GOT3 (cell line): ENCODE measurements around the gene MPPED2.

Source experiments
- DNase-seq: peaks from one replicate; lab custom pipeline; 2025; ENCODE audit warnings: mixed read lengths; lab: John Stamatoyannopoulos, UW

MPPED2 gene, protein sequence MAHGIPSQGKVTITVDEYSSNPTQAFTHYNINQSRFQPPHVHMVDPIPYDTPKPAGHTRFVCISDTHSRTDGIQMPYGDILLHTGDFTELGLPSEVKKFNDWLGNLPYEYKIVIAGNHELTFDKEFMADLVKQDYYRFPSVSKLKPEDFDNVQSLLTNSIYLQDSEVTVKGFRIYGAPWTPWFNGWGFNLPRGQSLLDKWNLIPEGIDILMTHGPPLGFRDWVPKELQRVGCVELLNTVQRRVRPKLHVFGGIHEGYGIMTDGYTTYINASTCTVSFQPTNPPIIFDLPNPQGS

DNA sequence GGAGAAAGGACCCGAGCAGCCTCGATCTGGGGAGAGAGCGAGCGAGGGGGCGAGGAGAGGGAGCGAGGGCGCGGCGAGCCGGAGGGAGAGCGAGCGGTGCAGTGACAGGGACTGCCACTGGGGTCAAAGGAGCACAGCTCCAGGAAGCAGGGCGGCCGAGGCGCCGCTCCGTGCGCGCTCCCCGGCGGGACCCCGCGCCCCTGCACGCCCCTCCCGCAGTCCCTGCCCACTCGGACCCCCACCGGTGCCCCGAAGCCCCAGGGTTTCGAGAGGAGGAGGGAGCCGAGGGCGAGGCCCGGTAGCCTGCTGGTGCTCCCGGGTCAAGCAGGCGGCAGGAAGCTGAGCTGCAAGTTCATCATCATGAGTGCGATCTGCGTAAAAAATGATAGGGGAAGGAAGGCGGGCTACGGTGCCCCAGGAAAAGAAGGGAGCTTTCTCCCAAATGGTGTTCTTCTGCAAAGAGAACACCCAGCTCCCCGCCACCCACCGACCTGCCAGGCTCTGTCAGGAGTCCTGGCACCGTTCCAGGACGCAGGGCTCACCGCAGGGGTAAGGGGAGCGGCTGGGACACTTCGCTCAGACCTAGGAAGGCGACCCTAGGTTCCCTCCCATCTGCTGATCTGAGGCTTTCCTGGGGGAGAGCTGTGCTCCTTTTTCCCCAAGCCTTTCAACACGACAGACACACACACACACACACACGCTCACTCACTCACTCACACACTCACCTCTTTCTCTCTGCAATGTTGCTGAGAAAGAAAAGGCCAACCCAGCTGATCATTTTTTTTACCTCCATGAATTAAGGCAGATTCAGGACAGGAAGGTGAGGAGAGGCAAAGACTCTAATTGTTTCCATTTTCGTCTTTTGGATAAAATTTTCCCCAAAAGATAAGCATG, at the start of gene MPPED2:
Gene MPPED2 (minus strand): TSS at position 103 of the 894 bp plus-strand sequence. CDS start 5,980 bp downstream, outside the sequence.
- DNase-seq, result no peak

DNA sequence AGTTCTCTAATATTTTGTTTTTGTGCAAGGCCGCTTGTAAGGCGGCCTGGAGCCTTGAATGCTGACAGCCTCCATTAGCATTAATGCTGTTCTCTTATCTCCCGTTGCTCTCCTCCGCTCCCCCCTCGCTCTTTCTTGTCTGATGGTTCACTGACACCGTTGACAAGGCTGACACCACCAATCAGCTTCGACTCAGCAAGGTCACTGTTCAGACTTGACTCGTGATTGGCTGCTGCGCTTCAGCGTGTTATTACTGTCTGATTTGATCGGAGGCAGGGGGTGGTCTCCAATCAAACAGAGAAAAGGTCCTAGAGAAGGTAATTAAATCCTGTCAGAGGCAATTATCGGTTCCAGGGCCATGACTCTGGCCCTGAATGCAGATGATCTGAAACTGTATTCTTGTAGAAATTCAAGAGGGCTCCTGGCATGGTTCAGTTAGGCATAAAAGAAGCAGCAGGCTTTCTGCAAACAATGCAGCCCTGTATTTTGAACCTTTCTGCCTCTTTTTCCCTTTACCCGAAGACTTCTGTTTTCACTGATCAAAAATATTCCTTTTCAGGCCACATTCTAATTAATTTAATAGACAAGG, 49.3 kb upstream of the MPPED2 start:
- no peak for DNase-seq

GRCh38 chr11:30631148-30631547, 45.0 kb upstream of the MPPED2 start:
- DNase-seq, result no peak

GRCh38 chr11:30619767-30620166, 33.6 kb upstream of the MPPED2 start:
- DNase-seq, result no peak

DNA sequence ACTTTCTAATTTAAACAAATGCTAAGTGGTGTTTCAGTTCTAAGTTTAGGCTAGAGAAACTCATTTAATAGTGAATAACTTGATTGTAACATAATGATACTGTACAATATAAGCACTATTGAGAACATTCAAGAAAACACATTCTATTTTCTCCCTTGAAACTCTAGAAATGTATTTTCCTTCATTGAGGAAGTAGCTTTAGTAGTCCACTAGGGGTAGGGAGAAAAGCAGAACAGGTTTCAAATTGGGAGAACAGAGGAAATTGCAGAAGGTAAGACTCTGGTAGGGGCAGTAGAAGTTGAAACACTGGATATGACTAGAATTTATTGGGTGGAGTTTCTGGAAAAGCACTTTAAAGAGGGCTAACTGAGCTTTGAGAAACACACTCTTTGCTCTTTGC, 31.6 kb upstream of the MPPED2 start:
- no peak for DNase-seq

- DNase-seq, result no peak
Observed at GRCh38 chr11:30610628-30611027, 24.5 kb upstream of the MPPED2 start.

DNA sequence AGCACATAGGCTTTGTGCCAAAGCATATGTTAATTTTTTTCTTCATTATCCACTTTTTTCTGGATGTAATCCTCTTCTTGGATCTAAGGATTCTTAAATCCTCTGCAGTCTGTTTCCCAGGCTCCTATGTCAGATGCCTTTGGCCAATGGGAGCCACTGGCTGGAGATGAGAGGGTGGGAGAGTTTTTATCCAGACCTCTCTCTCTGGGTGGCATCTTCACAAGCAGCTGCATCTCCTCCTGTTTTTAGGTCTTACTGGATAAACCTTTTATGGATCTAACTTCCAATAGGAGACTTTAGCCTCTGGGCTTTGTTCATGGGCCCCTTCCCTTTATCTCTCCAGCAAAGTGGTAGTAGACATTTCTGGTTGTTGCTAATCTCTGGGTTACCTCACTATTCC, 22.4 kb upstream of the MPPED2 start:
- DNase-seq, result no peak

- DNase-seq, result no peak
Observed at GRCh38 chr11:30605036-30605605, 19.0 kb upstream of the MPPED2 start.

GRCh38 chr11:30603357-30603756, 17.2 kb upstream of the MPPED2 start:
- DNase-seq, result no peak

DNA sequence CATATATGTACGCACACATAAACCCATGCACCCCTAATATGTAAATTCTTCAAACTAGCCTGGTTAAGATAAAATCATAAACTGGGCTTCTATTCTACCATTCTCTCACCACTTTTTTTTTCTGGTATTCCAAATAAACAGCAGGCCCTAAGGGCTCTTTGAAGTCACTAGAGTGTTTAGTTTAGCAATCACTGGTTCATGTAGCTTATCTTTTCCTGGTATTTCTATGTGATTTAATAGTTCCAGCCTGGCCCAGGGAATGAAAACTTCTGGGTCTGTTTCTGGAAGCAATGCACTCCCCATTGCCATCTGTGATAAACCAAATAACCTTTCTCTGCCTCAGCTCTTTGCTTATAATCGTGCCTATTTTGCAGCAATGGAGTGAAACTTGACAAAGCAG, 10.7 kb upstream of the MPPED2 start:
- no peak for DNase-seq

DNA sequence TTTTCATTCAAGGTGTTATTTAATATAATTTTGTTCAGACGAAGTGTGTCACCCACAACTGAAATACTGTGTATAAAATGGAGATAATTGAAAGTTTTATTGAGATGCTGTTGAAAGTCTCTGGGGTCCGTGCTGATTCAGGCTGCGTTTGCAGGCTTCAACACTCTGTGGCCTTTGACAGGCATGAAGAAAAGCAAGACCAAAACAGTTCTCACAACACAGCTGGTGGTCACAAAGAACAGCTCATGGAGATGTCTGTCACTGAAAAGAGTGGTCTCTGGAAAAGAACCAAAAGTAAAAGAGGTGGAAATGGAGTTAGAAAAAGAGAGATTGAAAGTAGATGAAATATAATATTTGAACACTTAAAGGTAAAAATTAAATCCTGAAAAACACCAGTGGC, 9.8 kb upstream of the MPPED2 start:
- DNase-seq, result no peak

DNA sequence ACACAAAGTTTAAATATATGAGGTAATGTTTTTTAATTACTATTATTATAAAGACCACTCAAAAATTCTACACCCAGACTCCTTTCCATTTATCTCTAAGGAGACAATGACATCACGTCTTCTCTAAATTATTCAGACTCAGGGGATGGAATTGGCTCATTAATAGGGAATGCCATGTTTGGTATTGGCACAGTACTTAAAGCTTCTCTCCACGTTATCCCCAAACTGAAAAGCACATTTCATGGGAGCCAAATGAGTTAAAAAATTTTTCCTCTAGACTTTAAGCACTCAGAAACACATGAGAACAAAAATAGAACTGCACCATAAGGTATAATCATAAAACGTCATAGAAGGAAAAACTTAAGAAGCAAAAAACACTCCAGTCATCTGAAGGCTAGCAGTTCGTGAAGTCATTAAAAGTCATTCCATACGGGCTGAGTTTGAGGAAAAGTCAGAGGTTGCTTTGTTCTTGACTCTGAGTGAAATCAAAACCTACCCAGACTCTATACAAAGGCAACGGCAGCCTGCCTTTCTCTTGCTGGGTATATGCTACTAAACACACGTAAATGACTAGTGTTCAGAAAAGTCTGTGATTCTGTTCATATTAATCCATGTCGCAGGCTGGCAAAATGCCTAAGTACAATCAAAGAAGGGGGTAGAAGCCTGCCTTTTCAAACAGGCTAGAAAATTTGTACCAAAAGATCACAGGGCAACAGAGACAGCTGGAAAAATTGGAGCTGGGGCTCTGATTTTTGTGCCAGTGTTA, 8.7 kb upstream of the MPPED2 start:
- DNase-seq, result no peak

GRCh38 chr11:30587269-30587812, 1.2 kb upstream of the MPPED2 start:
- DNase-seq, result no peak

GRCh38 chr11:30585892-30586250, 282 bp downstream of the MPPED2 start:
- no peak for DNase-seq

- no peak for DNase-seq
Observed at GRCh38 chr11:30585125-30585891, 845 bp downstream of the MPPED2 start.

DNA sequence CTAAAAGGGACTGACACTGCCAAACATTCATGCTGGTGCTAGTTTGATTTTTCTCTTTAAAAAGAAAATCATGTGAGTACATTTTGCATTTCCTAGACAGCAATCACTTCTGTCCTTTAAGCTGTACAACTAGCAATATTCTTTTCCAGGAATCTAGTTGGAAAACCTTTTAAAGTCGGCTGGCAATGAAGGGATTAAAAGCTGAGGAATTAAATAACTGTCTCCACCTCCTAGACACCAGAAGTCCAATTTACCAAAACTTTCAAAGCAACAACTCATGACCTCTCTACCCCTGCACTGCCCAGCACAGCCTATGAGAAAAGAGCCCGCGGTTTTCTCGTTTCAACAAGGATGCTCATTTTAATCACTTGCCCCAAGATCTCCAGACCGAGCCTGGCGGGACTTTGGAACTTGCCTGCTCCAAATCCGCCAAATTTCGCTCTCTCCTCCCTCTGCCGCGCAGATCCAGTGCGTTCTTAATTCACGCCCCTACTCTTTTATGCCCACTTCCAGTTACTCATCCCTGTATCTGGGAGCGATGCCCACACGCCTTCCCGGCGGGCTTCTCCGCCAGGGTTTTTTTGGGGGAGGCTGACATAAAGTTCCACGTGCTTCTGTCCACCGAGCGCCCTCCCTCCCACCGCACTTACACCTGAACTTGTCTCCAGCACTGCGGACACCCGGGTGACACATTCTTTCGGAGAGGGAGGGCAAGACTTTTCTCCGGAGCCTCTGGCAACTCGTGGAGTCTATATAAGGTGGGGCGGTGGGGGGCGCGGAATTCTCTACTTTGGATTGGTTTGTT, 2.5 kb downstream of the MPPED2 start:
- no peak for DNase-seq

DNA sequence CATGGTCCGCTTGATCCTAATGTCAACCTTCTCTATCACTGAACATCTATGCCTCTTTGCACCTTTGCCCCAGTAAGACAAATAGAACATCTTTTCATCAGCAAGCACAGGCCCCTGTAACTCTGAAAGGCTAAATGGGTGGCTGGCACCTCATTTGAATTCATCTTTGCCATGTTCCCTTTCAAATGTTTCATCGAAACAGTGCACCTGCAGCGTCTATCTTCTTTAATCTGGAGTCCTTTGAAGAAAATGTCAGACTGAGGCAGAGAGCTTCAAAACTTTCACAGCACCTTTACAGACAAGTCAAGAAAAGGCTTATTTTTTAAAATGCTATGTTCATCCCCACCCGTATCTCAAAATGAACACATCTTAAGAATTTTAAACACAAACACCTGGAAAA, 3.4 kb downstream of the MPPED2 start:
- DNase-seq, result no peak

- no peak for DNase-seq
Observed at GRCh38 chr11:30581675-30582074, 4.5 kb downstream of the MPPED2 start.

DNA sequence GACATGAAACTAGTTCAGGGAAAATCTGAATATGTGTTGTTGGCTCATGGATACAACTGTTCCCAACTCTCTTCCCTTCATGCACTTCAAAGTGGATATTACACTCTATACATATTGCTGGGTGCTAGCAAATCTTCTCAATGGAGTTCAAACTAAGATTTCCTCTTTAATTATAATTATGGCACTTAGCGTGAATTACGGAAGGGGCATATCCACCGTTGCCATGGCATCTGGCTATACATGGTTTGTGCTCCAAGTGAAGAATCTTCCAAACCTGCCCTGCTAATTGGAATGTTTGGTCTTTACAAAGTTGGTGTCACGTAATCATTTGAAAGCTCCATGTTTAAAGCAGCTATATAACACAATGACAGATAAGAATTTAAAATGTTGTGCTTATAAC, 5.6 kb downstream of the MPPED2 start:
- DNase-seq, result no peak
